ENCODE results near the gene WNK4.
A peak's percentile ranks its signal among the peaks of the same experiment; 100 is the strongest.

The WNK4 gene

DNA sequence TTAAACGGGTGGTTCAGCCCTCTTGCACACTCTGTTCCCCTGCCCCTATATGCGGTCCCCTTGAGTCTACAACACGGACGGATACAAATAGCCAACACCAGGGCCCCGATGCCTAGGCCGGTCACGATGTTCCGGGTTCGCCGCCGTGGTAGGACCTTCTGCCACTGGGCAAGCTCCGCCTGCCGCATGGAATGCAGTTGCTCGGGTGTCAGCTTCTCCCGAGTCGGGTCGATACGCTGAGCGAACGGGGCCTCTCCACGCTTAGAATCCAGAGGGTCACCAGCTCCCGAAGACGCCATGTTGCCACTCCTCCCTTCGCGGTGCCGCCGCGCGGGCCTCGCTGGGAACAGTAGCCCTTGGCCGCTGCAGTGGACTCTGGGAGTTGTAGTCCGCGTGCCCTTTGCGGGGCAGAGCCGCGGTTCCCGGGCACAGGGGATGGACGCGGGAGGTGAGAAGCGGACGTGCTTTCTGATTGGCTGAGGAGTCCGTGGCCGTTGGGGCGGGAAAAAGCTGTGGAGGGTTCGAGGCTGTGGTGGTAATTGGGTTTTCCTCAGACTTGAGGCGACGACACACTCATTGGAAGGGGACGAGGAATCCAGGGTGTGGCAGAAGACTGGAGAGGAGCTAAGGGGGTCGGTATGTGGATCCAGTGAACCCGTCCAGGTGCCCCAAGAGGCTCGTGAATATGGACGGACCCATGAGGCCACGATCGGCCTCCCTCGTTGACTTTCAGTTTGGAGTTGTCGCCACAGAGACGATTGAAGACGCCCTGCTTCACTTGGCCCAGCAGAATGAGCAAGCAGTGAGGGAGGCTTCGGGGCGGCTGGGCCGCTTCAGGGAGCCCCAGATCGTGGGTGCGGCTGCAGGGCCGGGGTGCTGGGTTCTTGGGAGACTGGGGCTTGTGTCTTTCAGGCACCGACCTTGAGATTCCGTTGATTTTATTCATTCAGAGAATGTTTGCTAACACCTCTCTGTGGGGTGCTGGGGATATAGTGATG is 18.3 kb downstream of the WNK4 start, which contains the start of the genes CNTD1 and COA3:
Gene CNTD1, plus strand, starts transcription at position 479 of the 998 bp plus-strand sequence. Its CDS starts 207 bp downstream, at position 686.
Gene COA3, minus strand, starts transcription at position 322 of the 998 bp plus-strand sequence. Its CDS starts 23 bp downstream, at position 299.
- peak; percentile 49 for DNase-seq (ENCODE audit: extremely low read depth, low read depth)
- TF ChIP-seq, protein P1, sequence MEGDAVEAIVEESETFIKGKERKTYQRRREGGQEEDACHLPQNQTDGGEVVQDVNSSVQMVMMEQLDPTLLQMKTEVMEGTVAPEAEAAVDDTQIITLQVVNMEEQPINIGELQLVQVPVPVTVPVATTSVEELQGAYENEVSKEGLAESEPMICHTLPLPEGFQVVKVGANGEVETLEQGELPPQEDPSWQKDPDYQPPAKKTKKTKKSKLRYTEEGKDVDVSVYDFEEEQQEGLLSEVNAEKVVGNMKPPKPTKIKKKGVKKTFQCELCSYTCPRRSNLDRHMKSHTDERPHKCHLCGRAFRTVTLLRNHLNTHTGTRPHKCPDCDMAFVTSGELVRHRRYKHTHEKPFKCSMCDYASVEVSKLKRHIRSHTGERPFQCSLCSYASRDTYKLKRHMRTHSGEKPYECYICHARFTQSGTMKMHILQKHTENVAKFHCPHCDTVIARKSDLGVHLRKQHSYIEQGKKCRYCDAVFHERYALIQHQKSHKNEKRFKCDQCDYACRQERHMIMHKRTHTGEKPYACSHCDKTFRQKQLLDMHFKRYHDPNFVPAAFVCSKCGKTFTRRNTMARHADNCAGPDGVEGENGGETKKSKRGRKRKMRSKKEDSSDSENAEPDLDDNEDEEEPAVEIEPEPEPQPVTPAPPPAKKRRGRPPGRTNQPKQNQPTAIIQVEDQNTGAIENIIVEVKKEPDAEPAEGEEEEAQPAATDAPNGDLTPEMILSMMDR (IDR thresholded peaks at IDR 0.05; ENCODE audit: low read depth, low read length): no peak

DNA sequence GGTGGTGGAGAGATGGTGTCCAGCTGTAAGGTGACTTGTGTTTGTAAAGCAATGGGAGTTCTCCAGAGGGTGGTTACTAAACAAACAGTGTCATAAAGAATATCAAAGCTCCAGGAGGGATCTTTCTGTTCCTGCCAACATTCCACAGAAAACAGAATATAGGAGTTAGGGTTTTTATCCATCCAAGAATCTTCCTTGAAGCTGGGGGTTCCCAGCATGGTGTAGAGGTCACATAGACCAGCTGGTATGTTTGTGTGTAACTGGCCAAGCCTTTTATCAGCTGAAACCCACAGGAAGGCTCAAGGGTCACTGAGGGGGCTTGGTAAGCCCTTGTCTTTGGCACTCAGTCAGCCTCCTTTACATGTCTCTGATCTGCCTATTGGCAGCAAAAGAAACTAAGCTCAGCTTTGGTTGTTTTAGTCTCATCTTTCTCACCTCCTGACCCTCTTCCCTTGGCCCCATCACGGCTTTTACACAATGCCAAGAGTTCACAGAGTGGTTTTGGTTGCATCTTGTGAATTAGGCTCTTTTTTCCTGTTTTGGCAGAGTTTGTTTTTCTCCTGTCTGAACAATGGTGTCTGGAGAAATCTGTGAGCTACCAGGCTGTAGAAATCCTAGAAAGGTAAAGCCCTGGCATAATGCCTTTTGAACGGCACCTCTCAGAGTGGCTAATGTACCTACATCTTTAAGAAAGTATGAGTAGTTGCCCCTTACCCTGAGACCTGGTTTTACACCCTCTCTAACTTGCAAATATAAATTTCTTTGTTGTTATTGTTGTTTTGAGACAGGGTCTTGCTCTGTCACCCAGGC is 22.9 kb downstream of the WNK4 start:
- no peak for DNase-seq (ENCODE audit: extremely low read depth, low read depth)
- TF ChIP-seq, protein P1 (IDR thresholded peaks at IDR 0.05; ENCODE audit: low read depth, low read length): no peak

DNA sequence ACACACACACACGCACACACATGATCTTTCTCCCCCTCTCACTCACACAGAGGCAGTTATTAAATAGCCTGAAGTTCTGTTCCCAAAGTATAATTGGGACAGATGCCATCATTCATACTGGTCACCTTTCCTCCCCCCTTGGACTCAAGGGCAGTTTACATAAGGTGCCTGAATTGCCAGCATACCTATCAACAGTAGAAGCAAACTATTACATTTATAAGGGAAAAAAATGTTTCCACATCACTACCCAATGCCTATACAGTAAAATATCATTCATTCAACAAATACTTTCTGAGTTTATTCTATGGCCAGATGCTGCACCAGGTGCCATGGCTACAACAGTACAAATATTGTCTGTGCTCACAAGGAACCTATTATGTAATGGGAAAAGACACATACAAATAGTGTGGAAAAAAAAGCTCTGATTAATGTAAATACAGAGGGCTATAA is 24.5 kb downstream of the WNK4 start:
- TF ChIP-seq, protein P1 (IDR thresholded peaks at IDR 0.05; ENCODE audit: low read depth, low read length): no peak
- no peak for DNase-seq (ENCODE audit: extremely low read depth, low read depth)

DNA sequence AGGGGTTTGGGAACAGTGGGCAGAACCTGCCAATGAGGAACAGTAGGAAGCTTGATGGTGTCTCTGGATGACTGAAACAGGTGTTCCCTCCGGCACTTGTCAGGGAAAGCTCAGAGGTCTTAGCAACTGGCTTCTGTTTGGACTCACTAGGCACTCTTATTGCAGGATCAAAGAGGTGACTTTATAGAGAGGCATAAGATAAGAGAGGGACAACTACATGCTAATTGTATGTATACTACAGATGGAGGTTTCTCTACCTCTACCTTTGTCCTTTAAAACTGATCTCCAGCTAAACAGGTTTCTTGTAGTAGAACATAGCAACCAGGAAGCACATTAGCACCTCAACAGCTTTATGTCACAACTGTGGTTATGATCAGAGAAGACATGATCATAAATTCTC is 25.8 kb downstream of the WNK4 start:
- DNase-seq (ENCODE audit: extremely low read depth, low read depth): no peak
- TF ChIP-seq, protein P1 (IDR thresholded peaks at IDR 0.05; ENCODE audit: low read depth, low read length): no peak

DNA sequence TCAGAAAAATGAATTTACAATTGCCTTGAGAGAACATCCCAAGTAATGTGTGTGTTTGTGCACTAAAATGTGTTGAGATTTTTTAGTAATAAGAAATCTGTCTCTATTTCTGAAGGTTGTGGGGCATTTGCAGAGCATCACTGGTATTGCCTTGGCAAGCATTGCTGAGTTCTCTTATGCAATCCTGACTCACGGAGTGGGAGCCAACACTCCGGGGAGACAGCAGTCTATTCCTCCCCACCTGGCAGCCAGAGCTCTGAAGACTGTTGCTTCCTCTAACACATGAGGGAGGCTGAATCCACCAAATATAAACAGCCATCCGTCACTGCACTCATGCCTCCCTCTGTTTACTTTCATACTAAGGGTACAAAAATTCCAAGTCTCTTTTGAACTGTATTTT is 28.8 kb downstream of the WNK4 start:
- TF ChIP-seq, protein P1 (IDR thresholded peaks at IDR 0.05; ENCODE audit: low read depth, low read length): no peak

DNA sequence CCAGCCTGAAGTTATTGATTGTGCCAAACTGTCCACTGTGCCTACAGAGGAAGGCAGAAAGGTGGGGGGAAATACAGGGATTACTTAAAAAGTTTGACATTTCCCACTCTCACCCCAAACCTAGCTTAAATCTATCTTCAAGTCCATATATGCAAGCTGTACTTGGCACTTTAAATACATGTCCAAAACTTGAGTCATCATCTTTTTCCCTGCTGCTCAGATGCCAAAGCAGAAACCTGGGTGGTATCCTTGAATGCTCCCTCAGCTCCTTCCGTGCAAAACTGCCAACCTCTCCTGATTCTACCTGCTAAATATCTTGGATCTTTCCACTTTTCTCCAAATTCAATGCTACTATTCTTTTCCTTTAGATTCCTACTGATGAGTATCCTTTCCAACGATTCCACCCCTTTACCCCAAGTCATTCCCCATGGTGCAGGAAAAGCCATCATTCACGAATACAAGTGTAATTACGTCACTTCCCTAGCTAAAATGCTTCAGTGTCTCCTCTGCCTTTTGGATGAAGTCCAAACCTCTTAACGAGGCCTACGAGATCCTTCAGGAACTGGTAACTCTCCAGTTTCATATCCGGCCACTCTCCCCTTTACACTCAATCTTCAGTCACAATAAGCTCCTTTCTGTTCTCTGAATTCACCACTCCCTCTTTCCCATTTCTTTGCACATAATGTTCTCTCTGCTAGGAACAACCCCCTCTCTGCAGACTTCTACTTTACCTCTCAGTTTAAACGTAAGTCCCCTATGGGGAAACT is 34.4 kb downstream of the WNK4 start:
- DNase-seq (ENCODE audit: extremely low read depth, low read depth): no peak

More for the DNA sequence above, 28.8 kb downstream of the WNK4 start:
- peak; percentile 61 for DNase-seq (ENCODE audit: extremely low read depth, low read depth)

More for the DNA sequence above, 34.4 kb downstream of the WNK4 start:
- TF ChIP-seq, protein P1 (IDR thresholded peaks at IDR 0.05; ENCODE audit: low read depth, low read length): no peak

Data from AG09319 (cell line).